ENCODE data around the gene ERICH4.
A peak's percentile ranks its signal among the peaks of the same experiment; 100 is the strongest.

Gene ERICH4

DNA sequence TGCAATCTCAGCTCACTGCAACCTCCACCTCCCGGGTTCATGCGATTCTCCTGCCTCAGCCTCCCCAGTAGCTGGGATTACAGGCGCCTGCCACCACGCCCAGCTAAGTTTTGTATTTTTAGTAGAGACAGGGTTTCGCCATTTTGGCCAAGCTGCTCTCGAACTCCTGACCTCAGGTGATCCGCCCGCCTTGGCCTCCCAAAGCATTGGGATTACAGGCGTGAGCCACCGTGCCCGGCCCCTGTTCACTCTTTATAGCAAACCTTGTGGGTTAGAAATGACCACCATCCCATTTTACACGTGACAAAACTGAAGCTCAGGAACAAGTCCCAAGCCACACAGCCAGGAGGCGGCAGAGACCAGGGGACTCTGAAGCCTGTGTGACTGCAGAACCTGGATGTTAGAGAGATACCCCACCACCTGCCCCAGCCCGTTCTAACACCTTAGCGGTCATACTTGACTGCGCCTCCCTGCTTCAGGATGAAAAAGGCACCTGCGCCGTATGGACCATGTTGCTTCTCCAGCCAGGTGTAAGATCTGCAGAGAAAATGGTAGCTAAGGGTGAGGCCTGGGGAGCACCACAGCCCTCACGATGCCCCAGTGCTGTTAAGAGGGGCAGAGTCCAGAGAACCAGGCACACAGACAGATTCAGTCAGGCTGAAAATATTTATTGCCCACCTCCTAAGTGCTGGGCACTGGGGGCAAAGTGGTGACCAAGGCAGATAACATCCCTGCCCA lies 6.9 kb upstream of the ERICH4 start:
- no peak for DNase-seq (ENCODE audit: low read depth)
- no peak for TF ChIP-seq CTCF (IDR thresholded peaks at IDR 0.05; ENCODE audit: insufficient read depth, low read depth, low read length, missing control alignments)
- no peak overlapping the region for H3K4me3 ChIP-seq (ENCODE audit: low read depth, low read length)

DNA sequence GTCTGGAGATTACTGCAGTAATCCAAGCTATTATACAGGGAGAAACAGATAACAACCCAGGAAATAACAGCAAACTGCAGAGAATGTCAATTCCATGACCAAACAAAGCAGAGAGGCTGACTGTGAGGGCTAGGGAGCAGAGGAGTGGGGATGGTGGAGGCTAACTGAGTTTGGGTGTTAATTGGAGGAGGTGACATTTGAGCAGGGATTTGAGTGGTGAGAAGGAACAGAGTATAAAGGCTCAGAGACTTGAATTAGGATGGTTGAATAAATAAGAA lies 6.3 kb upstream of the ERICH4 start:
- no peak for DNase-seq (ENCODE audit: low read depth)
- H3K4me3 ChIP-seq (ENCODE audit: low read depth, low read length) = no peak overlapping the region
- TF ChIP-seq CTCF (IDR thresholded peaks at IDR 0.05; ENCODE audit: insufficient read depth, low read depth, low read length, missing control alignments) = no peak

DNA sequence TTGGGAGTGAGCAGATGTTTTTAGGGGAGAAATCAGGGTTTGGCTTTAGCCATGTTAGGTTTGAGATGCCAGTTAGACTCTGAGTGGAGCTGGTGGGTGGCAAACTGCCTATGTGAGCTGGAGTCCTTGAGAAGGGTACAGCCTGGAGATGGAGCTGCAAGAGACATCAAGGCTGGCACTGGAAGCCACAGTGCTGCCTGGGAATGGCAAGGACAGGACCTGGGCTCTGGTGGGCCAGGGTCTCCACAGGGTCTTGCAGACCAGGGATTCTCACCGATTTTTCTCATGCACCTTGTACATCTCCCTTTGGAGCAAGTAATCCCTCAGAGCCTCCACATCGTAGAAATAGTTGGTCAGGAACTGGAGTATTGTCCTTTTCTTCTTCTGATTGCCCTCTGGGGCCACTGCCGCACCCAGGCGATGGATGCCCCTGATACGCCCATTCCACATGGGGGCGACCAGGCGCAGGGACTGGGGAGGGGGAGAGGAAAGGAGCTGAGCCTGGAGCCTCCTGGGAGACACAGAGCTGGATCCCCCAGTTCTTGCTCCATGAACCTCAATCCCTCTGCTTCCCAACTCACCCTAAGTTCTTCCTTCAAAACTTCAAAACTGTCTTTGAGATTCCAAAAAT lies 4.9 kb upstream of the ERICH4 start:
- no peak for TF ChIP-seq CTCF (IDR thresholded peaks at IDR 0.05; ENCODE audit: insufficient read depth, low read depth, low read length, missing control alignments)
- no peak overlapping the region for H3K4me3 ChIP-seq (ENCODE audit: low read depth, low read length)
- DNase-seq (ENCODE audit: low read depth) = no peak

- DNase-seq (ENCODE audit: low read depth) = peak; percentile 98
- peak; percentile 60 for TF ChIP-seq CTCF (IDR thresholded peaks at IDR 0.05; ENCODE audit: insufficient read depth, low read depth, low read length, missing control alignments)
- H3K4me3 ChIP-seq (ENCODE audit: low read depth, low read length) = peak within 1 kb of the TSS; percentile 59
Observed at GRCh38 chr19:41439441-41440222, 3.3 kb upstream of the ERICH4 start, which contains the start of gene DMAC2. Gene DMAC2, minus strand, starts transcription at chr19:41439912. Its CDS starts 13 bp downstream, at chr19:41439899.

- no peak for DNase-seq (ENCODE audit: low read depth)
- H3K4me3 ChIP-seq (ENCODE audit: low read depth, low read length) = no peak overlapping the region
- no peak for TF ChIP-seq CTCF (IDR thresholded peaks at IDR 0.05; ENCODE audit: insufficient read depth, low read depth, low read length, missing control alignments)
Observed at GRCh38 chr19:41441321-41441945, 1.5 kb upstream of the ERICH4 start.

DNA sequence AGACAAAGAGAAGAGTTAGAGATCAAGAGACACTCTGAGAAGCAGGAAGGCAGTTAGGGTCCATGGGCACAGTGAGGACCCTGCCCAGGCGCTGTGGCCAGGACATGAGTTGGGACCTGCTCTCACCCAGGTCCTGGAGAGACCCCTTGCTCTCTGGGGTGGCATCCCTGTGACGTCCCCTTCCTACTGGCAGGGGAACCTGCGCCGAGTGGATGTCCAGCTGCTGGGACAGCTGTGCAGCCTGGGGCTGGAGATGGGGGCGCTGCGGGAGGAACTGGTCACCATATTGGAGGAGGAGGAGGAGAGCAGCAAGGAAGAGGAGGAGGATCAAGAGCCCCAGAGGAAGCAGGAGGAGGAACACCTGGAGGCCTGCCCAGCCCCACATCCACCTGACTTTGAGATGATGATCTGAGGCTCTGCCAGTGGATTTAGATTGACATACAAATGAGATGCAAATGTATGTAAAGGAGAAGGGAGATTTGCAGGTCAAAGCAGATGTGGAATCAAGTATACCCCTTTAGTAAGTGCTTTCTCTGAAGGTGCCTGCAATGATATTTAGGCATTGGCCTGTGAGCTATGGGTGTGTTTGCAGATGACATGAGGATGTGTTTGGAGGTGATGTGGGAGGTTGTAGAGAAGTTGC lies 978 bp downstream of the ERICH4 start:
- no peak for DNase-seq (ENCODE audit: low read depth)
- no peak overlapping the region for H3K4me3 ChIP-seq (ENCODE audit: low read depth, low read length)
- TF ChIP-seq CTCF (IDR thresholded peaks at IDR 0.05; ENCODE audit: insufficient read depth, low read depth, low read length, missing control alignments) = no peak

All from GM12865 (cell line).